Glomerular visceral epithelial cell (primary cell): ENCODE data around the gene AP3D1.
"Not testable (repeated sequence)": the region's sequence is repeated elsewhere in the genome, so short reads cannot be mapped to it uniquely, and the experiment has no call there.

Experiments
- DNase-seq: peaks from one replicate; pipeline ENCODE4 v3.0.0-alpha.2; 2016; ENCODE audit errors: extremely low spot score

Gene AP3D1

GRCh38 chr19:2110822-2111221 lies 40.5 kb downstream of the AP3D1 start:
- DNase-seq, result no peak

- DNase-seq, result no peak
These were observed 42.1 kb downstream of the AP3D1 start for GRCh38 chr19:2109046-2109864.

- DNase-seq, result no peak
These were observed 42.9 kb downstream of the AP3D1 start for GRCh38 chr19:2108251-2109016.

GRCh38 chr19:2103045-2103707 lies 48.2 kb downstream of the AP3D1 start:
- DNase-seq, result no peak

- no peak for DNase-seq
These were observed 49.7 kb downstream of the AP3D1 start for GRCh38 chr19:2101417-2102335.

GRCh38 chr19:2100719-2101061 lies 50.7 kb downstream of the AP3D1 start:
- no peak for DNase-seq

- DNase-seq, result no peak
These were observed 51.2 kb downstream of the AP3D1 start for GRCh38 chr19:2099937-2100718.

- no peak for DNase-seq
These were observed 52.3 kb downstream of the AP3D1 start for GRCh38 chr19:2099054-2099501.

GRCh38 chr19:2097886-2098327 lies 53.5 kb downstream of the AP3D1 start:
- no peak for DNase-seq

- no peak for DNase-seq
These were observed 54.0 kb downstream of the AP3D1 start for GRCh38 chr19:2097203-2097885.

- peak; percentile 99 for DNase-seq
These were observed 54.7 kb downstream of the AP3D1 start, which contains the start of gene IZUMO4 for GRCh38 chr19:2096480-2097202. IZUMO4 (plus strand) TSS chr19:2096915; CDS start chr19:2096946, 31 bp downstream.

GRCh38 chr19:2096034-2096479 lies 55.3 kb downstream of the AP3D1 start, which contains the start of gene MOB3A:
MOB3A (minus strand) TSS chr19:2096326; CDS start chr19:2078560, 17,766 bp downstream.
- DNase-seq, result peak; percentile 90

- DNase-seq, result not testable (repeated sequence)
These were observed 59.3 kb downstream of the AP3D1 start for GRCh38 chr19:2091926-2092525.

GRCh38 chr19:2089727-2090053 lies 61.7 kb downstream of the AP3D1 start:
- DNase-seq, result no peak

- DNase-seq, result no peak
These were observed 62.2 kb downstream of the AP3D1 start for GRCh38 chr19:2089001-2089711.

GRCh38 chr19:2087621-2088100 lies 63.7 kb downstream of the AP3D1 start:
- DNase-seq, result no peak

GRCh38 chr19:2086695-2087620 lies 64.4 kb downstream of the AP3D1 start:
- DNase-seq, result peak; percentile 74
